Ovary (tissue), 9 donors: ENCODE measurements around the gene APLN. TPM values are rescaled to one million over a fixed set of nuclear protein-coding genes. Genes with fewer than 3 reads are reported as not detected.

Experiments
- DNase-seq, 5 donors: peaks; one replicate each; pipeline ENCODE4 v3.0.0-alpha.2; 2019 to 2020
- H3K27ac ChIP-seq, 2 donors: fragments of 200-600 bp; one replicate each; pipeline versions ENCODE4 v1.5.1 to v1.8.0; 2019 to 2022
- H3K27me3 ChIP-seq: fragments of 200-600 bp; one replicate; pipeline ENCODE4 v1.8.0; 2022
- H3K36me3 ChIP-seq: fragments of 200-600 bp; sonication (generic); one replicate; pipeline ENCODE4 v1.5.1; 2019
- H3K4me1 ChIP-seq: one replicate; pipeline ENCODE4 v1.8.1; 2013; ENCODE audit warnings: mild to moderate bottlenecking, moderate library complexity; ENCODE audit not compliant: insufficient read depth
- H3K4me3 ChIP-seq: fragments of 200-600 bp; sonication (generic); one replicate; pipeline ENCODE4 v1.5.1; 2017
- H3K9me3 ChIP-seq, 2 donors: fragments of 200-600 bp in 1 of 2; sonication (generic) in 1 of 2; one replicate each; pipeline versions ENCODE4 v1.5.1 to v1.8.1; 2013 to 2019; ENCODE audit warnings: mild to moderate bottlenecking in 1 of 2, moderate library complexity in 1 of 2
- CTCF ChIP-seq, 3 donors: fragments of 450-650 bp in 2 of 3; fragments of 200-600 bp in 1 of 3; IDR thresholded peaks; one replicate each; pipeline versions ENCODE4 v1.5.1 to v1.8.0; 2016 to 2022; ENCODE audit warnings: antibody characterized with exemption in 3 of 3, mild to moderate bottlenecking in 1 of 3
- EP300 ChIP-seq: sonication (generic); formaldehyde crosslinking; IDR thresholded peaks from one replicate; pipeline ENCODE4 v1.6.1; 2017; ENCODE audit warnings: antibody characterized with exemption
- POLR2A ChIP-seq: fragments of 450-650 bp; IDR thresholded peaks from one replicate; pipeline ENCODE4 v1.6.1; 2017; ENCODE audit warnings: antibody characterized with exemption, mild to moderate bottlenecking, moderate library complexity
- WGBS, 3 donors: extraction: QIAGEN DNeasy Blood & Tissue Kit in 1 of 3; methylation state at CpG; one replicate each; pipeline versions ENCODE4 v1.1.5 to v1.1.7; 2013 to 2017; 5-methylcytosine and 5-hydroxymethylcytosine counted together
- intact Hi-C, 4 donors: fragments of 100-400 bp; cut with DNase I; formaldehyde crosslinking; loops; one replicate each; pipeline versions ENCODE4 v1.11.0 to v1.15.1; 2022 to 2023
- polyA plus RNA-seq, 2 donors: library from polyadenylated mRNA; stranded (reverse); fragments of 200-250 nt in 1 of 2; fragments of 350-450 nt in 1 of 2; fragmentation: Illumina TruSeq in 1 of 2; extraction: RNeasy Lipid Tissue Mini Kit (QIAGEN cat#74804) in 1 of 2; gene quantifications; one replicate each; pipeline ENCODE4 v1.2.3, GENCODE V29; 2013 to 2014
- total RNA-seq, 7 donors: library from RNA; depleted of rRNA in 2 of 7; stranded (reverse); fragments of >200 nt in 2 of 7; fragmentation: NEBNext Ultra II Directional in 3 of 7; extraction: Animal tissue kit (Norgen Biotek cat#: 25700) in 3 of 7; gene quantifications; one replicate each; pipeline versions ENCODE4 v1.1.0 to v1.2.4, GENCODE V29; 2016 to 2023
- donor health status: DM: no; HTN: no; CAD: no; lungs with moderate emphysema.
- donor health status: DM: no; HTN: no; CAD: no.
- donor health status: Bipolar disorder and iron deficiency.
- donor health status: DM: yes; HTN: yes; CAD: no.
- donor health status: DM: no; HTN: no; CAD: no.
- donor health status: DM: yes; HTN: yes; CAD: no.

The APLN gene
- total and polyA plus RNA-seq, 9 donors = 0.72 to 14.5 (median 3.4) TPM

GRCh38 chrX:129655547-129656249, 942 bp upstream of the APLN start:
- WGBS, 3 donors = 44 to 57% (median 54%) methylated on average over 11 of the region's 11 CpGs
- Histone ChIP-seq H3K4me1 (no peaks in the 10 kb centered on the region), H3K36me3 (no peaks in the 10 kb centered on the region), H3K27ac (no peak overlapping the region), H3K27me3 (no peaks in the 10 kb centered on the region), H3K4me3 (no peak overlapping the region), H3K9me3 (peaks cover 0 to 2% of the 10 kb centered on the region in 2 donors)
- TF ChIP-seq POLR2A (no peak), EP300 (no peak), CTCF (IDR thresholded peaks at IDR 0.05) (no peak)
- intact Hi-C loops = no loop called here
- no peak for DNase-seq

- H3K27ac ChIP-seq = peak overlapping the region; percentile 8 to 52
- no peaks in the 10 kb centered on the region for H3K36me3 ChIP-seq
- DNase-seq = peak in 2 of 5 donors; percentile 20 to 45
- H3K27me3 ChIP-seq = no peaks in the 10 kb centered on the region
- intact Hi-C loops = no loop called here
- H3K4me1 ChIP-seq = no peaks in the 10 kb centered on the region
- TF ChIP-seq POLR2A (no peak), CTCF (IDR thresholded peaks at IDR 0.05) (no peak), EP300 (no peak)
- 32 to 41% (median 35%) methylated on average over 42 to 57 of the region's 57 CpGs for WGBS, 3 donors
- H3K9me3 ChIP-seq = no peaks in the 10 kb centered on the region
- H3K4me3 ChIP-seq = peak overlapping the region; percentile 36
These were observed 645 bp downstream of the APLN start for GRCh38 chrX:129653971-129654651.

- H3K27ac ChIP-seq = no peak overlapping the region
- 64 to 74% (median 66%) methylated on average over 10 of the region's 10 CpGs for WGBS, 3 donors
- intact Hi-C loops = no loop called here
These were observed 1.4 kb downstream of the APLN start for GRCh38 chrX:129653181-129653970.

More at GRCh38 chrX:129653181-129653970, 1.4 kb downstream of the APLN start:
- TF ChIP-seq POLR2A = no peak
- no peak for TF ChIP-seq EP300
- no peak for TF ChIP-seq CTCF (IDR thresholded peaks at IDR 0.05)
- H3K9me3 ChIP-seq = no peaks in the 10 kb centered on the region
- no peak overlapping the region for H3K4me3 ChIP-seq
- no peaks in the 10 kb centered on the region for H3K36me3 ChIP-seq
- no peaks in the 10 kb centered on the region for H3K27me3 ChIP-seq
- no peak for DNase-seq
- no peaks in the 10 kb centered on the region for H3K4me1 ChIP-seq
